HFFc6 (cell line): Measurements from ENCODE around the gene ADGRL2. TPM values are rescaled to one million over a fixed set of nuclear protein-coding genes. Genes with fewer than 3 reads are reported as not detected.

Experiments
- DNase-seq: peaks from one replicate; pipeline ENCODE4 v3.0.0-alpha.2; 2018
- H3K27ac Mint-ChIP-seq: 2 replicates; pipeline ENCODE4 v1.8.0; 2020; ENCODE audit warnings: mild to moderate bottlenecking, mixed read lengths
- H3K27me3 Mint-ChIP-seq: 2 replicates; pipeline ENCODE4 v1.8.0; 2021; ENCODE audit warnings: mild to moderate bottlenecking, moderate library complexity, mixed read lengths; ENCODE audit not compliant: insufficient read depth
- H3K36me3 Mint-ChIP-seq: 2 replicates; pipeline ENCODE4 v1.8.0; 2021; ENCODE audit warnings: low read depth, mixed read lengths
- H3K4me1 Mint-ChIP-seq: 2 replicates; pipeline ENCODE4 v1.8.0; 2020; ENCODE audit warnings: low read depth, mixed read lengths
- H3K4me3 Mint-ChIP-seq: 2 replicates; pipeline ENCODE4 v1.8.0; 2020; ENCODE audit warnings: mild to moderate bottlenecking, moderate library complexity, mixed read lengths
- H3K9me3 Mint-ChIP-seq: 2 replicates; pipeline ENCODE4 v1.8.0; 2020; ENCODE audit warnings: mild to moderate bottlenecking, mixed read lengths
- CTCF ChIP-seq: fragments of 200-600 bp; sonication (generic); IDR thresholded peaks from 2 replicates; pipeline ENCODE4 v1.5.0; 2021; ENCODE audit warnings: antibody characterized with exemption, mild to moderate bottlenecking
- total RNA-seq, 6 experiments: library from RNA; stranded (reverse); fragmentation: NEBNext Ultra II Directional; extraction: Animal tissue kit (Norgen Biotek cat#: 25700); gene quantifications; 2 replicates in 1 of 6; 3 replicates in 5 of 6; pipeline ENCODE4 v1.2.3, GENCODE V29; 2021

The ADGRL2 gene
- total RNA-seq, 6 experiments from 2014 or later, result 2.1 to 11.1 (median 2.8) TPM

- H3K4me3 Mint-ChIP-seq, result no peak overlapping the region
- no peaks in the 10 kb centered on the region for H3K36me3 Mint-ChIP-seq
- H3K4me1 Mint-ChIP-seq, result no peaks in the 10 kb centered on the region
- TF ChIP-seq CTCF, result no peak
- no peak overlapping the region for H3K27ac Mint-ChIP-seq
- no peak for DNase-seq
- no peaks in the 10 kb centered on the region for H3K27me3 Mint-ChIP-seq
- H3K9me3 Mint-ChIP-seq, result no peaks in the 10 kb centered on the region
Measured at GRCh38 chr1:81840805-81841204, 40.1 kb downstream of the ADGRL2 start.

- Mint-ChIP-seq H3K27ac (no peak overlapping the region), H3K4me3 (no peak overlapping the region), H3K36me3 (no peaks in the 10 kb centered on the region), H3K9me3 (no peaks in the 10 kb centered on the region), H3K4me1 (no peaks in the 10 kb centered on the region), H3K27me3 (no peaks in the 10 kb centered on the region)
- no peak for TF ChIP-seq CTCF
- DNase-seq, result no peak
Measured at GRCh38 chr1:81841795-81842194, 41.1 kb downstream of the ADGRL2 start.

GRCh38 chr1:81844477-81844876 lies 43.7 kb downstream of the ADGRL2 start:
- no peak for DNase-seq
- H3K27me3 Mint-ChIP-seq, result no peaks in the 10 kb centered on the region
- H3K36me3 Mint-ChIP-seq, result no peaks in the 10 kb centered on the region
- no peaks in the 10 kb centered on the region for H3K9me3 Mint-ChIP-seq
- H3K4me3 Mint-ChIP-seq, result no peak overlapping the region
- no peaks in the 10 kb centered on the region for H3K4me1 Mint-ChIP-seq
- no peak overlapping the region for H3K27ac Mint-ChIP-seq
- TF ChIP-seq CTCF, result no peak

GRCh38 chr1:81846630-81847029 lies 45.9 kb downstream of the ADGRL2 start:
- Mint-ChIP-seq H3K27ac (no peak overlapping the region), H3K4me1 (no peaks in the 10 kb centered on the region), H3K36me3 (no peaks in the 10 kb centered on the region), H3K27me3 (no peaks in the 10 kb centered on the region), H3K4me3 (no peak overlapping the region), H3K9me3 (no peaks in the 10 kb centered on the region)
- DNase-seq, result no peak
- no peak for TF ChIP-seq CTCF

GRCh38 chr1:81847063-81847462 lies 46.3 kb downstream of the ADGRL2 start:
- H3K9me3 Mint-ChIP-seq, result no peaks in the 10 kb centered on the region
- no peaks in the 10 kb centered on the region for H3K27me3 Mint-ChIP-seq
- no peaks in the 10 kb centered on the region for H3K36me3 Mint-ChIP-seq
- H3K4me1 Mint-ChIP-seq, result no peaks in the 10 kb centered on the region
- no peak overlapping the region for H3K4me3 Mint-ChIP-seq
- DNase-seq, result no peak
- no peak for TF ChIP-seq CTCF
- no peak overlapping the region for H3K27ac Mint-ChIP-seq
